H1 (cell line): ENCODE measurements around the gene CPO. TPM values are rescaled to one million over a fixed set of nuclear protein-coding genes. Genes with fewer than 3 reads are reported as not detected.

ENCODE experiments used
- CTCF ChIA-PET: fragments of 300-600 bp; sonication (Branson Sonifier 250); formaldehyde crosslinking; loops from one replicate; lab custom pipeline; 2021; ENCODE audit not compliant: partially characterized antibody; lab: Charles Lee
- POLR2A ChIA-PET: fragments of 300-600 bp; sonication (Branson Sonifier 250); formaldehyde crosslinking; loops from one replicate; lab custom pipeline; 2021; ENCODE audit warnings: inconsistent platforms; ENCODE audit not compliant: partially characterized antibody; lab: Charles Lee
- DNase-seq, 2 experiments: peaks; one replicate each; pipeline versions ENCODE4 v3.0.0 to v3.0.0-alpha.2; 2010 to 2022; ENCODE audit warnings: low spot score in 2 of 2, low read depth in 1 of 2, mixed read lengths in 1 of 2
- FAIRE-seq: peaks from 2 replicates; lab custom pipeline; 2011; peaks lifted over from hg19 to GRCh38; lab: Jason Lieb, UNC
- H2AFZ ChIP-seq: 2 replicates; pipeline ENCODE4 v1.8.1; 2012; ENCODE audit warnings: low read length, inconsistent platforms
- H2AK5ac ChIP-seq: 2 replicates; pipeline ENCODE4 v1.6.1; 2013; ENCODE audit warnings: low read depth, low read length
- H2BK120ac ChIP-seq: replicated peaks from 2 replicates; pipeline ENCODE3; 2013; ENCODE audit warnings: low read depth, low read length, inconsistent platforms
- H2BK12ac ChIP-seq: 2 replicates; pipeline ENCODE4 v1.6.1; 2013; ENCODE audit warnings: low read depth, low read length
- H2BK15ac ChIP-seq: 2 replicates; pipeline ENCODE4 v1.6.1; 2013; ENCODE audit warnings: low read length
- H2BK20ac ChIP-seq: 2 replicates; pipeline ENCODE4 v1.6.1; 2013; ENCODE audit warnings: low read length
- H2BK5ac ChIP-seq: 2 replicates; pipeline ENCODE4 v1.6.1; 2013; ENCODE audit warnings: low read depth, low read length
- H3K14ac ChIP-seq: 2 replicates; pipeline ENCODE4 v1.6.1; 2013; ENCODE audit warnings: inconsistent platforms; ENCODE audit not compliant: insufficient read length
- H3K18ac ChIP-seq: 2 replicates; pipeline ENCODE4 v1.6.1; 2013; ENCODE audit warnings: low read length; ENCODE audit errors: extremely low read depth
- H3K23ac ChIP-seq: 2 replicates; pipeline ENCODE4 v1.6.1; 2013; ENCODE audit warnings: inconsistent platforms; ENCODE audit not compliant: insufficient read length
- H3K23me2 ChIP-seq: 2 replicates; pipeline ENCODE4 v1.6.1; 2013; ENCODE audit warnings: low read depth, low read length
- H3K27ac ChIP-seq: 2 replicates; pipeline ENCODE4 v1.6.1; 2011; ENCODE audit warnings: low read depth, low read length, inconsistent platforms
- H3K27me3 ChIP-seq, 4 experiments: replicated peaks in 1 of 4; 1 replicate in 1 of 4; 2 replicates in 3 of 4; pipeline versions ENCODE4 v1.6.1 to v1.8.1; 2011 to 2013; ENCODE audit warnings: low read length in 3 of 4, mild to moderate bottlenecking in 3 of 4, inconsistent platforms in 2 of 4, mixed read lengths in 2 of 4, moderate library complexity in 1 of 4; ENCODE audit not compliant: control insufficient read depth in 3 of 4, insufficient read depth in 3 of 4; ENCODE audit errors: extremely low read depth in 1 of 4
- H3K36me3 ChIP-seq, 4 experiments: 2 replicates each; pipeline versions ENCODE4 v1.6.1 to v1.8.1; 2011 to 2013; ENCODE audit warnings: mild to moderate bottlenecking in 4 of 4, low read length in 3 of 4, moderate library complexity in 2 of 4, control low read depth in 1 of 4, inconsistent platforms in 1 of 4; ENCODE audit not compliant: insufficient read depth in 4 of 4, control insufficient read depth in 2 of 4
- H3K4ac ChIP-seq: replicated peaks from 2 replicates; pipeline ENCODE3; 2013; ENCODE audit warnings: low read length, low read depth, mixed read lengths, inconsistent platforms; ENCODE audit not compliant: insufficient read length
- H3K4me1 ChIP-seq, 4 experiments: replicated peaks in 1 of 4; 1 replicate in 1 of 4; 2 replicates in 3 of 4; pipeline versions ENCODE4 v1.6.1 to v1.8.1; 2011 to 2013; ENCODE audit warnings: low read length in 3 of 4, inconsistent platforms in 2 of 4, mixed read lengths in 1 of 4; ENCODE audit not compliant: insufficient read depth in 4 of 4, control insufficient read depth in 3 of 4
- H3K4me2 ChIP-seq, 2 experiments: 2 replicates each; pipeline versions ENCODE4 v1.6.1 to v1.8.1; 2011 to 2013; ENCODE audit warnings: low read depth in 2 of 2, low read length in 2 of 2, control low read depth in 1 of 2, inconsistent platforms in 1 of 2, mild to moderate bottlenecking in 1 of 2; ENCODE audit not compliant: insufficient read depth in 1 of 2
- H3K4me3 ChIP-seq, 4 experiments: fragments of 200-600, 300-600 bp in 1 of 4; sonication (generic), shearing (Covaris generic), sonication (Bioruptor Twin) in 1 of 4; 2 replicates each; pipeline versions ENCODE4 v1.5.1 to v1.8.1; 2011 to 2016; ENCODE audit warnings: low read length in 4 of 4, low read depth in 3 of 4, control low read depth in 2 of 4, inconsistent platforms in 2 of 4, mild to moderate bottlenecking in 2 of 4, mixed read lengths in 1 of 4, moderate library complexity in 1 of 4; ENCODE audit not compliant: insufficient read depth in 2 of 4; ENCODE audit errors: extremely low read depth in 1 of 4
- H3K56ac ChIP-seq: replicated peaks from 2 replicates; pipeline ENCODE3; 2013; ENCODE audit warnings: low read depth, mild to moderate bottlenecking, mixed read lengths, low read length, inconsistent platforms; ENCODE audit not compliant: insufficient read length
- H3K79me1 ChIP-seq: 2 replicates; pipeline ENCODE4 v1.6.1; 2013; ENCODE audit warnings: low read depth, low read length, control low read depth
- H3K79me2 ChIP-seq, 2 experiments: 2 replicates each; pipeline versions ENCODE4 v1.6.1 to v1.8.1; 2012 to 2013; ENCODE audit warnings: low read length in 2 of 2, mild to moderate bottlenecking in 2 of 2, inconsistent platforms in 1 of 2; ENCODE audit not compliant: insufficient read depth in 2 of 2, control insufficient read depth in 1 of 2
- H3K9ac ChIP-seq, 4 experiments: replicated peaks in 1 of 4; 1 replicate in 1 of 4; 2 replicates in 3 of 4; pipeline versions ENCODE4 v1.6.1 to v1.8.1; 2011 to 2013; ENCODE audit warnings: low read depth in 3 of 4, low read length in 3 of 4, control low read depth in 2 of 4, mild to moderate bottlenecking in 2 of 4, moderate library complexity in 2 of 4, inconsistent platforms in 1 of 4; ENCODE audit errors: extremely low read depth in 1 of 4
- H3K9me3 ChIP-seq, 2 experiments: 2 replicates each; pipeline versions ENCODE4 v1.6.1 to v1.8.1; 2012 to 2013; ENCODE audit warnings: mild to moderate bottlenecking in 2 of 2, moderate library complexity in 2 of 2, control low read depth in 1 of 2, inconsistent platforms in 1 of 2, low read depth in 1 of 2, low read length in 1 of 2, mixed read lengths in 1 of 2; ENCODE audit not compliant: insufficient read depth in 2 of 2
- H4K20me1 ChIP-seq, 2 experiments: replicated peaks in 1 of 2; 2 replicates each; pipeline versions ENCODE3 to v1.8.1; 2011 to 2013; ENCODE audit warnings: inconsistent platforms in 2 of 2, low read length in 2 of 2, mild to moderate bottlenecking in 1 of 2; ENCODE audit not compliant: insufficient read depth in 2 of 2, control insufficient read depth in 1 of 2
- H4K5ac ChIP-seq: 2 replicates; pipeline ENCODE4 v1.6.1; 2013; ENCODE audit warnings: low read length, low read depth, mixed read lengths, inconsistent platforms; ENCODE audit not compliant: insufficient read length
- H4K8ac ChIP-seq: 2 replicates; pipeline ENCODE4 v1.8.0; 2013; ENCODE audit warnings: mild to moderate bottlenecking, moderate library complexity, low read length, inconsistent platforms; ENCODE audit not compliant: insufficient read depth; ENCODE audit errors: extremely low read depth
- H4K91ac ChIP-seq: replicated peaks from 2 replicates; pipeline ENCODE3; 2013; ENCODE audit warnings: low read length, mixed read lengths, inconsistent platforms; ENCODE audit not compliant: insufficient read length
- CREB1 ChIP-seq: IDR thresholded peaks from 2 replicates; pipeline ENCODE4 v1.6.1; 2012; ENCODE audit warnings: inconsistent platforms
- HDAC2 ChIP-seq, 2 experiments: fragments of 300-600 bp in 1 of 2; sonication (generic) in 1 of 2; IDR thresholded peaks; 2 replicates each; pipeline ENCODE4 v1.6.1; 2011 to 2012; ENCODE audit warnings: low read depth in 2 of 2, low read length in 2 of 2, mild to moderate bottlenecking in 2 of 2, moderate library complexity in 2 of 2, borderline replicate concordance in 1 of 2, inconsistent platforms in 1 of 2
- JUND ChIP-seq: IDR thresholded peaks from 2 replicates; pipeline ENCODE4 v1.6.1; 2011; ENCODE audit warnings: mild to moderate bottlenecking, improper control_type of control experiment, low read length
- KDM5A ChIP-seq: fragments of 200-600 bp; IDR thresholded peaks from 2 replicates; pipeline ENCODE4 v1.7.1; 2012; ENCODE audit warnings: mild to moderate bottlenecking, low read length, inconsistent platforms, mixed read lengths
- MAFK ChIP-seq: IDR thresholded peaks from 2 replicates; pipeline ENCODE4 v1.6.1; 2012; ENCODE audit warnings: low read depth, mild to moderate bottlenecking, improper control_type of control experiment, low read length
- POLR2A ChIP-seq, 2 experiments: IDR thresholded peaks; 1 replicate in 1 of 2; 2 replicates in 1 of 2; pipeline ENCODE4 v1.6.1; 2011; ENCODE audit warnings: low read depth in 2 of 2, low read length in 2 of 2, mild to moderate bottlenecking in 2 of 2; ENCODE audit errors: control extremely low read depth in 1 of 2
- POLR2AphosphoS5 ChIP-seq: IDR thresholded peaks from 2 replicates; pipeline ENCODE4 v1.6.1; 2011; ENCODE audit warnings: low read depth, low read length
- RAD21 ChIP-seq, 2 experiments: IDR thresholded peaks in 1 of 2; conservative IDR thresholded peaks in 1 of 2; 2 replicates each; pipeline ENCODE4 v1.6.1; 2011; ENCODE audit warnings: low read depth in 2 of 2, low read length in 2 of 2, improper control_type of control experiment in 1 of 2, inconsistent platforms in 1 of 2, mild to moderate bottlenecking in 1 of 2, moderate library complexity in 1 of 2
- RBBP5 ChIP-seq: IDR thresholded peaks from 2 replicates; pipeline ENCODE4 v1.7.1; 2012; ENCODE audit warnings: low read depth, mild to moderate bottlenecking, inconsistent platforms, low read length, moderate library complexity, borderline replicate concordance
- SRF ChIP-seq: IDR thresholded peaks from 2 replicates; pipeline ENCODE4 v1.6.1; 2011; ENCODE audit warnings: mild to moderate bottlenecking, low read depth, low read length, moderate library complexity
- WGBS, 2 experiments: shearing (Covaris generic) in 1 of 2; methylation state at CpG; one replicate each; pipeline versions ENCODE4 v1.1.6 to v1.1.7; 2013 to 2015; ENCODE audit warnings: low lambda C conversion rate in 2 of 2, mixed read lengths in 2 of 2, inconsistent platforms in 1 of 2, low coverage in 1 of 2, missing lambda C conversion rate in 1 of 2; ENCODE audit not compliant: insufficient replicate concordance in 2 of 2, insufficient coverage in 1 of 2, insufficient read length in 1 of 2; ENCODE audit errors: extremely low coverage in 1 of 2, missing lambda C conversion rate in 1 of 2; 5-methylcytosine and 5-hydroxymethylcytosine counted together
- polyA plus RNA-seq, 7 experiments: library from polyadenylated mRNA; depleted of rRNA in 3 of 7; stranded (reverse) in 5 of 7; unstranded in 2 of 7; fragments of >200 nt in 5 of 7; fragments of 200-250 nt in 2 of 7; gene quantifications; 1 replicate in 5 of 7; 2 replicates in 1 of 7; 4 replicates in 1 of 7; pipeline versions ENCODE4 v1.2.1 to v1.2.3, GENCODE V29; 2011 to 2013; ENCODE audit warnings: missing spikeins in 2 of 7, mixed read lengths in 2 of 7
- total RNA-seq: library from RNA; stranded (reverse); fragmentation: NEBNext Ultra II Directional; extraction: Animal tissue kit (Norgen Biotek cat#: 25700); gene quantifications from 2 replicates; pipeline ENCODE4 v1.2.1, GENCODE V29; 2021

CPO gene
- total and polyA plus RNA-seq, 2 of the 8 experiments (the other 6 are each of a cell fraction or from before 2014, with no cell fraction given): 1.3 TPM

DNA sequence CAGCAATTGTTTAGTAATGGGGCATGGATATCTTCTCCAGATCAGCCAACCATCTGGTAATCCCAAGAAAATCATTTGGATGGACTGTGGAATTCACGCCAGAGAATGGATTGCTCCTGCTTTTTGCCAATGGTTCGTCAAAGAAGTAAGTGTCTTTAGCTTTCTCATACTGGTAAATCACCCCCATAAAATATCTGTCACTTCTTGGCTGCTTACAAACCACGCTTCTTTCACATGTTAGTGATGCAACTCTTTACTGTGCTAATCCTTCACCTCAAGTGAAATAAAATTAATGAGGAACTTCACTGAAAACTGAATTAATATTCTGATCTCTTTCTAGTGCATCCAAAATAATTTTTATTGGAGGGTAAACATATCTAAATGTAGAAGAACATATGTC is 18.9 kb downstream of the CPO start:
- no peak overlapping the region for H3K18ac ChIP-seq
- H2BK120ac ChIP-seq: no peak overlapping the region
- H2AFZ ChIP-seq: no peak overlapping the region
- no peak overlapping the region for H3K9ac ChIP-seq
- no peak overlapping the region for H3K4me3 ChIP-seq
- H3K9me3 ChIP-seq: peaks cover 7% of the 10 kb centered on the region in 2 experiments; a peak in 3 of 4 replicates
- H3K23ac ChIP-seq: no peak overlapping the region
- no peaks in the 10 kb centered on the region for H3K4me1 ChIP-seq
- H4K5ac ChIP-seq: no peak overlapping the region
- no peak overlapping the region for H2AK5ac ChIP-seq
- CTCF ChIA-PET: interaction anchor here (0.6 kb wide), 2 partner anchors 562 to 1615 kb away, joined by 3 to 4 read pairs; no protein-coding TSS in a partner anchor
- no peak overlapping the region for H2BK12ac ChIP-seq
- H3K36me3 ChIP-seq: no peaks in the 10 kb centered on the region
- POLR2A ChIA-PET: no interaction called here
- no peaks in the 10 kb centered on the region for H3K23me2 ChIP-seq
- H3K27me3 ChIP-seq: no peaks in the 10 kb centered on the region
- H3K4ac ChIP-seq: no peak overlapping the region
- no peak overlapping the region for H4K91ac ChIP-seq
- FAIRE-seq (no peak), DNase-seq (peak in 1 of 2 experiments; percentile 10)
- 93% methylated on average over 3 of the region's 3 CpGs; no CpG with 5 or more reads in 1 of the 2 experiments for WGBS, 2 experiments
- no peak overlapping the region for H3K14ac ChIP-seq
- H3K56ac ChIP-seq: no peak overlapping the region
- no peak overlapping the region for H3K4me2 ChIP-seq
- no peak overlapping the region for H2BK5ac ChIP-seq
- no peak overlapping the region for H2BK20ac ChIP-seq
- no peaks in the 10 kb centered on the region for H3K79me1 ChIP-seq
- H3K79me2 ChIP-seq: no peaks in the 10 kb centered on the region
- H2BK15ac ChIP-seq: no peak overlapping the region
- H4K8ac ChIP-seq: no peak overlapping the region
- no peak overlapping the region for H3K27ac ChIP-seq
- H4K20me1 ChIP-seq: no peaks in the 10 kb centered on the region
- TF ChIP-seq SRF: no peak
- no peak for TF ChIP-seq KDM5A
- TF ChIP-seq CREB1: no peak
- no peak for TF ChIP-seq RAD21 (IDR thresholded peaks at IDR 0.05 in 1 of 2, conservative IDR thresholded peaks at IDR 0.05 in 1 of 2; ENCODE audit: low read depth in 2 of 2, low read length in 2 of 2)
- TF ChIP-seq POLR2AphosphoS5: no peak
- no peak for TF ChIP-seq POLR2A (IDR thresholded peaks at IDR 0.05; ENCODE audit: control extremely low read depth in 1 of 2, low read depth in 2 of 2, low read length in 2 of 2)
- no peak for TF ChIP-seq HDAC2 (IDR thresholded peaks at IDR 0.05; ENCODE audit: borderline replicate concordance in 1 of 2, low read depth in 2 of 2, low read length in 2 of 2)
- TF ChIP-seq MAFK: no peak
- no peak for TF ChIP-seq JUND
- no peak for TF ChIP-seq RBBP5
